ENCODE measurements around the gene VSTM2L.

VSTM2L gene

DNA sequence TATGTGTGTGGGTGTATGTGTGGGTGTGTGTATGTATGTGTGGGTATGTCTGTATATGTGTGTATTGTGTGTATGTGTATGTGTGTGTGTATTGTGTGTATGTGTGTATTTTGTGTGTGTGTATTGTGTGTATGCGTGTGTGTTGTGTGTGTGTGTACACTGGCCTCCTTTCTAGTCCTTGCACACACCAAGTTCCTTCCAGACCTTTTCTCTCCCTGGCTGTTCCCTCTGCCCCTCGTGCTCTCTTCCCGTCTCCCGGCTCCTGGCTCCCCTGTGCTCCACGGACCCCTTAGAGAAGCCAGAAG is 11.4 kb downstream of the VSTM2L start:
- H3K4me3 ChIP-seq (ENCODE audit: low read length): no peak overlapping the region
- DNase-seq (ENCODE audit: low read depth, low spot score): no peak

DNA sequence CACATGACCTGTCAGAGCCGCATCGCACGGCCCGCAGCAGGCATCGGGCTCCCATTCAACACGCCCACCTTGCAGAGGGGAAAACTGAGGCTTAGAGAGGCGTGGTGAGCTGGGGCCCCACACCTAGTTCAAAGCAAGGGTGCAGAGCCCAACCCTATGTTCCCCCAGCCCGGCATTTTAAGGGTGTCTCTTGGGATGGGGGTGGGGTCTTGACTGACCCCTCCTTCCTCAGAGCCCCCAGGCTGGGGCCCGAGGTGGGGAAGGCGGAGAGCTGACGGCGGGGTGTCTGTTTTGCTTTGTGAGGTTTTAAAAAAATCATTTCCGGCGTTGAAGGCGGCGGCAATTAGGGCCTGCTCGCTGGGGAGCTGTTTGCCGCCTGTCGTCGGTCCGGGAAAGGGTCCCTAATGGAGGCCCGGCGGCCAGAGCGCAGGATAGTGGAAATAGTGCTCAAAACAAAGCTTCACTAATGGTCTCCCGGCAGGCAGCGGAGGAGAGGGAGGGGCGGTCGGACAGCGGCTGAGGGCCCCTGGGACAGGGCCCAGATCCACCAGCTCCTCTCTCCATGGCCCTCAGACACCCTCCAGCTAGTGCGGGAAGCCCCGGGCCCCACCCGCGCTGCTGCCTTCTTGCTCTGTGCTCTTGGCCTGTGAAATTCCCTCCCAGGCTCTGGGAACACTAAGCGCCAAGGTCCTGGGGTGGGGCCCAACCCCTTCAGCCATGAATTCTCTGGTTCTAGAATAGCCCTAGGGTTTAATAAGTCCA is 11.9 kb downstream of the VSTM2L start:
- no peak for DNase-seq (ENCODE audit: low read depth, low spot score)
- no peak overlapping the region for H3K4me3 ChIP-seq (ENCODE audit: low read length)

DNA sequence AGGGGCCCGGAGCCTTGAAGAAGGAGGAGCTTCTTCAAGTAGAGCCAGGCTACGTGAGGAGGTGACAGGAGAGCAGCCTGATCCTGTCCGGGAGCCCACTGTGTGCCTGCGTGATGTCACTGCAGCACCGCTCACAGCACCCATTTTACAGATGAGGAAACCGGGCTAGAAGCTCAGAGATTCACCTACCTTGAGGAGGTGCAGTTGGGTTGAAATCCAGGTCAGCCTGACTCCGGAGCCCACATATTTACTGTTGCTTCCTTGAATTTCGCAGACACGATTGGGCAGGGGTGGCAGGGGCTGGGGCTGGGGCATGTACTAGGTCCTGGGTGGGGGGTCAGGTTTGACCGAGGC is 12.5 kb downstream of the VSTM2L start:
- no peak for DNase-seq (ENCODE audit: low read depth, low spot score)
- no peak overlapping the region for H3K4me3 ChIP-seq (ENCODE audit: low read length)

DNA sequence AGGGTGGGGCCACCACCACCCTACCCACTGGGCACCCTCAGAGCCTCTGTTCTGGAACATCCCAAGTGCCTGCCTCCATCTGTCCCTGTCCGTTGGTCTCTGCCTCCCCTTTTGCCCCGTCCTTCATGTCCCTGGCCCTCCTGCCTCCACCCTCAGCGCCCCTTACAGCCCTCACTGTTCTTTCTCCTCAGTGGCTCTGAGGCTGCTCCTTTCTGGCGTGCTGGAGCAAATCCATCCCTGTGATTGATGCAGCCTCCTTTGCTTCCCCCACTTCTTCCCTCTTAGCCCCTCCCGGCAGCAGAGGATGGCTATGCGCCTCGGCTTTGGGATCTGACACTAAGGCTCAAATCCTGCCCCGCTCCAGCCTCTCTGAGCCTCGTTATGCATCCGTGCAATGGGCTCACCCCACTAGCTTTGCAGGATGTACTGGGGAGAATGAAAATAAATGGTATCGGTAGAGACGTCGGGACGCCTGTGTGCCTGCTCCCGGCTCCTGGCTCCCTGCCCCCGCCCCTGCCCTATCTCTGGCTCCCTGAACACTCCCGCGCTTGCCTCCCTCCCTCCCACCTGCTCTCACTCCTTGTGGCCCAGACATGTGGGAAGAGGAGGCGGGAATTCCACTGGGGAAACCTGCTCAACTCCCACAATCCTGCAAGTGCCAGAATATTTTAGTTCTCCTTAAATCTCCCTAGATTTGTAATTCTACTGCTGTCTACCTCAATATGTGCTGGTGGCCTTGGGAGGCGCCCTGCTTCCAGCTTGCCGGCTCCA is 13.1 kb downstream of the VSTM2L start:
- DNase-seq (ENCODE audit: low read depth, low spot score): no peak

DNA sequence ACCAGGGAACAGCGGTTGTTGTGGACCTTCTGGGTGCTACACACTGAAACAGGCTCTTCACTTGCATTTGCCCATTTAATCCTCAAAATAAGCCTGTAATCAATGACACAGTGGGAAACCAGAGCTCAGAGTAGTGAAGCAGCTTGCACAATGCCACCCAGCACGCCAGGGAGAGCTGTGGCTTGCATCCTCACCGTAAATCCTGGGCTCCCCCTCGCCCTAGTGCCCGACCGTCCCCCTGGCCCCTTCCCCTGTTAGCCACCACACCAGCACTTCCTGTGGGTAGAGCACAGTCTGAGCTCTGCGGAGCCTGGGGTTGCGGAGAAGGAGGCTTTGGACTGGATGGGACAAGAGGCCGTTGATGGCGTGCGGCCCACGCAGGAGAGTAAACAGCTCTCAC is 14.5 kb downstream of the VSTM2L start:
- DNase-seq (ENCODE audit: low read depth, low spot score): no peak
- H3K4me3 ChIP-seq (ENCODE audit: low read length): no peak overlapping the region

More for the DNA sequence above, 13.1 kb downstream of the VSTM2L start:
- no peak overlapping the region for H3K4me3 ChIP-seq (ENCODE audit: low read length)

DNA sequence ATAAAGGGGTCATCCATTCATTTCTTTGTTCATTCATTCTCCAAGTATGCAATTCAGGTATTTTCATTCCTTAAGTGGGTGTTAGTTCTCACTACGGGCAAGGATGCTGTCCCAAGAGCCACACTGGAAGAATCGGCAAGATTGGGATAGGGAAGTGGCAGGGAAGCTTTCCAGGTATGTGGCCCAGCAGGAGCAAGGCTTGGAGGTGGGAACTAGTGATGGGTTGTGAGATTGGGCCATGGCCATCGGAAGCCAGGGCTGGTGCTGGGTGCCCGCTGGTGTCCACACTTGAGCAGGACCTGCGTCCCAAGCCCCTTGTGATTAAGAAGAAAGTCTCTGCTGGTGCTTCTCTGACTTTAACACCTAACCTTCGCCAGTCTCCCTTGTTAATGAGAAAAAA is 15.1 kb downstream of the VSTM2L start:
- DNase-seq (ENCODE audit: low read depth, low spot score): no peak
- H3K4me3 ChIP-seq (ENCODE audit: low read length): no peak overlapping the region

DNA sequence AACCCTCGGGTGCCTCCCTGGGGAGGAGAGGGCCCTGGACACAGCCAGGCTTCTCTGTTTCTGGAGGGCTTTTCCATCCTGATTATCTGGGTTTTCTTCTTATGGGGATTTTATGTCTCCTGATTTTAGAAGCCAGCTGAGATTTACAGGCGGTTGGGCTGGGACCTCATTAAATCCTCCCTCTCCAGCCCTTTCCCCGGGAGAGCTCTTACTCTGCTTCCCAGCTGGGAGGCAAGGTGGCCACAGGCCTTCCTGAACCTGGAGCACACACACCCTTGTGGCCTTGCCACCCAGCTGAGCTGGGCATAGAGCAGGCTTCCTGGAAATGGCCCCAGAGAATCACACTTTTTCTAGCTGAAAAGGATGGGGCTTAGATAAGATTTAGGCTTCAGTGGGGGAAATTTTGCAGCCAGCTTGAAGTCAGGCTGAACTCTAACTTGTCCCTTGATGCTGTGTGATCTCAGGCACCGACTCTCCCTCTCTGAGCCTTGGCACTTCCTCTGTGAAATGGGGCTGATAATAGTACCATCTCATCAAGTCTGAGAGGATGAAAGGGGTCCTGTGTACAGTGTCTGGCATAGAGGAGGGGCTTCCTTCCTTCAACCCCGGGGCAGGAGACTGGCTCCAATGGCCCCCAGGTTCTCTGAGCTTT is 16.6 kb downstream of the VSTM2L start:
- H3K4me3 ChIP-seq (ENCODE audit: low read length): no peak overlapping the region
- no peak for DNase-seq (ENCODE audit: low read depth, low spot score)

DNA sequence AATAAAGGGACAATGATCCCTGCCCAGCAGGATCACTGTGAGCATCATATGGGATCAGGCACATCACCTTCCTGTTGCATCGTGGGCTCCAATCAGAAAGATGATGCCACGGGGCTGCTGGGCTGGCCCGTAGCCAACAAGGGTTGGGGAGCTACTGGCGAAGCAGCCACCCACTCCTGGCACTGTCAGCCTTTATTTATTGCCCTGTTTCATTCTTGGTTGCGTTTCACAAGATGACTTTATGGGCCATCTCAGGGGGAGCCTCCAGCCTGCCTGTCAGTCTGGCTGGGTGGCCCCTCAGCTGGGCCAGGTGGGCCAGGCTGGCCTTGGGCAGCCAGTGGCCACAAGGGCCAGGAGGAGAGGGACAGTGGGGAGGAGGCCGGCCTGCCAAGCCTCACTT is 17.3 kb downstream of the VSTM2L start:
- DNase-seq (ENCODE audit: low read depth, low spot score): no peak

DNA sequence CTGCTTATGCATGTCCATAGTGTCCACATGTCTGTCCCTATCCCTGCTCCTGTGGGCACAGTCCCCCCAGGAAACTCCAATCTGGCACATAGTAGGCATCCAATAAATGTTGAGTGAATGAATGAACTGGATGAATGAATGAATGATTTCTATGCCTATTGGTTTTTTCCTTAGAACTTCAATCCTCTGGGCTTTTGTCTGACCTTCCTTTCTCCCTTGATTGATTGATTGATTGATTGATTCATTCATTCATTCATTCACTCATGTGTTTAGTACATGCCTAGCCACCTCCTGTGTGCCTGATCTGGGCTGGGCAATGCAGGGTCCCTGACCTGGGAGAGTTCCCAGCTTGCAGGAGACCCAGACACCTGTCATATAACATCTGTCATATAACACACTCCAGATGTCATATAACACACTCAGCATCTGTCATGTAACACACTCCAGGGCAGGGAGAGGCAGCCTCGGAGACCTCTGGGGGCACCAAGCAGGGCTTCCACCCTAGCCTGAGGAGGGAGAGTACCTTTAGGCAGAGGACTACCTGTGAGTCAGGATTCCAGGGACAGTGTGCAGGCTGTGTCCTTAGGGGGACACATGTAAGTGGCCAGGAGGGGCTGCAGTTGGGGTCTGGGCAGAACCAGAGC is 17.9 kb downstream of the VSTM2L start:
- no peak for DNase-seq (ENCODE audit: low read depth, low spot score)
- no peak overlapping the region for H3K4me3 ChIP-seq (ENCODE audit: low read length)

More for the DNA sequence above, 17.3 kb downstream of the VSTM2L start:
- no peak overlapping the region for H3K4me3 ChIP-seq (ENCODE audit: low read length)

DNA sequence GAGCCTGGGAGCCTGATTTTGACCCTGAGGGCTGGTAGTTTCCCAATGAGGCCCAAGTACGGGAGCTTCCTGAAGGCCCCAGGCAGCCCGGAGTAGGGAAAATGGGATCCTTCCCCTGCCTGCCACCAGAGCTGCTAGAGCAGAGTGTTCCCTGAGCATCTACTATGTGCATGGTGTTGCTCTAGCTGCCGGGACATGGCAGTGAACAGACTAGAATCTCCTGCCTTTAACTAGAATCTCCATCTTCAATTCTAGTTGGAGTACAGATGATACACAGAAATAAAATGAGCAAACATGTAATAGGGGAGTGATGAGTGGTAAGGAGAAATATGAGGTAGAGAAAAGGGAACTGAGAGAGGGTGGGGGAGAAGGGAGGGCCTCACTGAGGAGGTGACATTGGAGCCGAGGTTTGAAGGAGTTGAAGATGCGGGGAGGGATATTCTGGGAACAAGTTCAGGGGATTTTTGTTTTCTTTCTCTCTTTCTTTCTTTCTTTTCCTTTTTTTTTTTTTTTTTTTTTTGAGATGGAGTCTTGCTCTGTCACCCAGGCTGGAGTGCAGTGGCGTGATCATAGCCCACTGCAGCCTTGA is 18.5 kb downstream of the VSTM2L start:
- DNase-seq (ENCODE audit: low read depth, low spot score): no peak
- H3K4me3 ChIP-seq (ENCODE audit: low read length): no peak overlapping the region

DNA sequence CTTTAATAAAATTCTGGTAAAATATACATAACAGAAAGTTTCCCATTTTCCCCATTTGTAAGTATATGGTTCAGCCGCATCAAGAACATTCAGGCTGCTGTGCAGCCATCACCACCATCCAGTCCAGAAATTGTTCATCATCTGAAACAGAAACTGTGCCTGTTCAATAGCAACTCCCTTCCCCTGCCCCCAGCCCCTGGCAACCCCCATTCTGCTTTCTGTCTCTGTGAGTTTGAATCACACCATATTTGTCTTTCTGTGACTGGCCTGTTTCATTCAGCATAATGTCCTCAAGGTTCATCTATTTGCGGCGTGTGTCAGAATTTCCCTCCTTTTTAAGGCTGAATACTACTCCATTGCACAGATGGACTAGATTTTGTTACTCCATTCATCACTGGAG is 19.1 kb downstream of the VSTM2L start:
- DNase-seq (ENCODE audit: low read depth, low spot score): no peak
- H3K4me3 ChIP-seq (ENCODE audit: low read length): no peak overlapping the region

DNA sequence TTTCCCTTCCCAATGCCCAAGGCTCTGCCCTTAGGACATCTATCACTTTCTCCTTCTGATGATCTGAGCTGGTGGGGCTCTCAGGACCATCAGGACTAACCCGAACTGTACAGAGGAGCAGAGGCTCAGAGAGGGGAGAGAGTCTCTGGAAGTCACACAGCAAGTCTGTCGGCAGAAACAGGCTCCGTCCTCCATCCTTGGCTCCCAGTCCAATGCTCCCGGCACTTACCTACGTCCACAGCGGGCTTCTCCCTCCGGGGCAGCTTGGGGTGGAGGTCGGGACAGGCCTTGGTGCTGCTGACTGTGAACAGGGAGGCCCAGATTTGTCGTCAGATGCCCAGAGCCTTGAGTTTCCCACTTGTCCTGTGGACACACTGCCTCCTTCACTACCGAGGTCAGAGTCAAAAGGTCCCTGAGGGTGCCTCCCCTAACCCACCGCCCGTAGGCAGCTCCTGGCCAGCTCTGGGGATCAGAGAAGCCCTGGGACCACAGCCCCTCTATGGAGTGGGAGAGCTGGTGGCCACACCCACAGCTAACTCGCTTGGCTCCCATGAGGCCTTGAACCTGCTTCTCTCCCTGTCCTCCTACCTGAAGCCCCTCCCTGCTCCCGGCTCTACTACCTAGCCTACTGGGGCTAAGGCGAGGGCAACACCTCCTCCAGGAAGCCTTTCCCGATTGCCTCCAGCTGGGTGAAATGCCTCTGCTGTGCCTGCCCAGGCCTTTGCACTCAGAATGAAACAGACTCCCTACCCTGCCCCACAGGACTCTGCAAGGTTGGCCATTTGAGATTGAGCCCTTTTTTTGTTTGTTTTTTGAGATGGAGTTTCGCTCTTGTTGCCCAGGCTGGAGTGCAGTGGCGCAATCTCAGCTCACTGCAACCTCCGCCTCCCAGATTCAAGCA is 22.6 kb downstream of the VSTM2L start:
- DNase-seq (ENCODE audit: low read depth, low spot score): no peak
- H3K4me3 ChIP-seq (ENCODE audit: low read length): no peak overlapping the region

DNA sequence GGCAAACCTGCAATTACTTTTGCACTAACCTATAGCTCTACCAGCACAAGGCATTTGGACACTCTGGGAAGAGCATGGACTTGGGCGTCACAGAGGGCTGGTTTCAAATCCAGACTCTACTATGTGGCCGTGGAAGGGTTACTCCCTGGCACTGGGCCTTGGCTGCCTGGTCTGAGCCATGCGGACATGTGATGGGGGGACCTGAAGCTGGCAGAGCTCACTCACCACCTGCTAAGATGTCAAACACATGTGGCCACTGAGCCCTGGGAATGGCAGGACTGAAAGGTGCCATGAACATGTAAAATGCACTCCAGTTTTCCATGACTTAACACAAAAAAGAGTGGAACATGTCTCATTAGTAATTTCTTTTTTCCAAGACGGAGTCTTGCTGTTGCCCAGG is 23.7 kb downstream of the VSTM2L start:
- H3K4me3 ChIP-seq (ENCODE audit: low read length): no peak overlapping the region
- DNase-seq (ENCODE audit: low read depth, low spot score): no peak

DNA sequence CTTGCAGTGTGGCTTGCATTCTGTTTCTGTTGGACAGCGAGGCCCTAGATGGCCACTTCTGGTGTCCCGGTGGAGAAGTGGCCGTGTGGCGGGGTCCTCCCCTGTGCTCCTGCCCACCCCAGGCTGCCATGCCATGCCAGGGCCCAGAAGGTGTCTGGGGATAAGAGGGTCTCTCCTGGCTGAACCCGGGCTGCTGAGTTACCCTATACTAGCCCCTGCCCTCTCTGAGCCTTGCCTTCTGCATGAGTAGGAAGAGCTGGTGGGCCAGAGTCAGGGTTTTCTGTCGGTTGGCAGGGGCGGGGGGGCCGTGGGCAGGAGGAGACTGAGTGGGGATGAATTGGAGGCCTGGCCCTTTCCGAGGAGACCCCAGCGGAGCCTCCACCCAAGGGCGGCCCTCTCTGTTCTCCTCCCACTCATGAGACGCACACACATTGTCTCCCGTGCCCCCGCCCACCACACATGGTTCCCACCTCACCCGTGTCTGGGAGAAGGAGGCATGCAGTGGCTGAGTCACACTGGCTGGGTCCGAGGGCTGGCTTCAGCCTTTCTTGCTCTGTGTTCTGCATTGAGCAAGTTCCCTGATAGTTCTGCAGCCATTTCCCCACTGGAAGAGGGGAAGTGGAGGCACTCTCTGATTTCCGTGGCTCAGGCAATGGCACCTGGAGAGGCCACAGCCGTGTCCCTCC is 24.6 kb downstream of the VSTM2L start:
- H3K4me3 ChIP-seq (ENCODE audit: low read length): no peak overlapping the region
- no peak for DNase-seq (ENCODE audit: low read depth, low spot score)

DNA sequence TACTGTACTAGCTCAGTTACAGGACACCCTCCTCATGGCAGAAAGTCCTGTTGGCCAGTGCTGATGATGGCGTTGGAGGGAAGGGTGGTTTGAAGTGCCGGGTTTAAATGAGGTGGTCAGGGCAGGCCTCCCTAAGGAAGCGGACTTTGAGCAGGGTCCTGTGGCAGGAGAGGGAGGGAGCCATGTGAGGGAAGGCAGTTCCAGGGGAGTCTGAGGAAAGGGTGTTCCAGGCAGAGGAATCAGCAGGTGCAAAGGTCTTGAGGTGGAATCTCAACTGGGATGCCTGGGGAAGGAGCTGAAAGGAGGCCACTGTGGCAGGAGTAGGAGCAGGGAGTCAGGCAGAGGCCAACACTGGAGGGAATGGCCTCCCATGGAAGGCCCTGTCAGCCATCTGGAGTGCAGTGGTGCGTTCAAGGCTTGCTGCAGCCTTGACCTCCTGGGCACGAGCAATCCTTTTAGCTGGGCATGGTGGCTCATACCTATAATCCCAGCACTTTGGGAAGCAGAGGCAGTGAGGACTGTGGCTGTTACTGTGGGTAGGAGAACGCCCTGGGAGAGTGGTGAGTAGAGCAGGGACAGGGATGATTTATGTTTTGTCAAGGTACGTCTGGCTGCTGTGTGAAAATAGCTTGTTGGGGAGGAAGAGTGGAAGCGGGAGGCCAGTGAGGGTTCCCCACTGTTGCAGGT is 26.2 kb downstream of the VSTM2L start:
- no peak for DNase-seq (ENCODE audit: low read depth, low spot score)
- no peak overlapping the region for H3K4me3 ChIP-seq (ENCODE audit: low read length)

DNA sequence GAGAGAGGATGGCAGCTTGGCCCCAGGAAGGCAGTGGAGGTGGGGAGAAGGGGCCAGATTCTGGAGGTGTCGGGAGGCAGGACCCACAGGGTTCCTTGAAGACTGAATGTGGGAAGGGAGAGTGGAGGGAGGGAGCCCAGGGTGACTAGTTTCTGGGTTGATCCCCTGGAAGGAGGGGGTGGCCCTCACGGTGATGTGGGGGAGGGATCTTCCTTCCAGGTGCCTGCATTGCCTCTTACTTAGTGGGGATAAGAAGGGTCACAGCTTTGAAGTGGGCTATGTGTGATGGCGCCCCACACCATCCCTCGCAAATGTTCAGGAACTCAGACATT is 26.7 kb downstream of the VSTM2L start:
- DNase-seq (ENCODE audit: low read depth, low spot score): no peak

DNA sequence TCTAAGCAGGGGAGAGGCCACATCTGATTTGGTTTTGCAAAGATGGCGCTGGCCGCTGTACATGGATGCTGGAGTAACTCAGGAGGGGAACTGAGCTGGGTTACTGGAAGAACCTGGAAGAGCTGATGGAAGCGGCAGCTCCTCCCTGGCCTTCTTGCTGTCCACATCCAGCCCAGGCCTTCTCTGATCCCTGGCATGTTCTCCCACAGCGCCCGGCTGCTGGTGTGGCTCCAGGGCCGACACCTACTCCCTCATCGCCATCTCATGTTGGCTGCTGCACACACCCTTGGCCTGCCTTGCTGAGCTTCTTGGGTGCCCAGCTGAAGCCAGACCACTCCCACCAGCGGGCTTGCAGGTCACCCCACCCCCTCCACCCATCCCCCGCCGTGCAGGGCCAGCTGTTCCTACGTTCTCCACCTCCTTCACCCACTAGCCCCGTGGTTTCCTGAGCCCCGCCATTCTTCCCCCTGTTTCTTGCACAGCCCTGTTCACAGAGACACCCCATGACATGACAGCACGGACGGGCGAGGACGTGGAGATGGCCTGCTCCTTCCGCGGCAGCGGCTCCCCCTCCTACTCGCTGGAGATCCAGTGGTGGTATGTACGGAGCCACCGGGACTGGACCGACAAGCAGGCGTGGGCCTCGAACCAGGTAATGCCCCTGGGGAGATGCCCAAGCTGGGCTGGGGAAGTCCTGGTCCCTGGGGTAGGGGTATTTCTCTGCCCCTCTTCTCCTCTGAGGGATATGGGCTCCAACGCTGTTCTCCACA is 28.4 kb downstream of the VSTM2L start:
- no peak overlapping the region for H3K4me3 ChIP-seq (ENCODE audit: low read length)
- DNase-seq (ENCODE audit: low read depth, low spot score): no peak

More for the DNA sequence above, 26.7 kb downstream of the VSTM2L start:
- H3K4me3 ChIP-seq (ENCODE audit: low read length): no peak overlapping the region

Measured in Jurkat, Clone E6-1 (cell line).